ENCODE results near the gene COX8C. TPM values are rescaled to one million over a fixed set of nuclear protein-coding genes. Genes with fewer than 3 reads are reported as not detected.

Gene COX8C
- total RNA-seq (not detected in 2 replicates), polyA plus RNA-seq (0.56 and 1.2 TPM in 2 replicates)

DNA sequence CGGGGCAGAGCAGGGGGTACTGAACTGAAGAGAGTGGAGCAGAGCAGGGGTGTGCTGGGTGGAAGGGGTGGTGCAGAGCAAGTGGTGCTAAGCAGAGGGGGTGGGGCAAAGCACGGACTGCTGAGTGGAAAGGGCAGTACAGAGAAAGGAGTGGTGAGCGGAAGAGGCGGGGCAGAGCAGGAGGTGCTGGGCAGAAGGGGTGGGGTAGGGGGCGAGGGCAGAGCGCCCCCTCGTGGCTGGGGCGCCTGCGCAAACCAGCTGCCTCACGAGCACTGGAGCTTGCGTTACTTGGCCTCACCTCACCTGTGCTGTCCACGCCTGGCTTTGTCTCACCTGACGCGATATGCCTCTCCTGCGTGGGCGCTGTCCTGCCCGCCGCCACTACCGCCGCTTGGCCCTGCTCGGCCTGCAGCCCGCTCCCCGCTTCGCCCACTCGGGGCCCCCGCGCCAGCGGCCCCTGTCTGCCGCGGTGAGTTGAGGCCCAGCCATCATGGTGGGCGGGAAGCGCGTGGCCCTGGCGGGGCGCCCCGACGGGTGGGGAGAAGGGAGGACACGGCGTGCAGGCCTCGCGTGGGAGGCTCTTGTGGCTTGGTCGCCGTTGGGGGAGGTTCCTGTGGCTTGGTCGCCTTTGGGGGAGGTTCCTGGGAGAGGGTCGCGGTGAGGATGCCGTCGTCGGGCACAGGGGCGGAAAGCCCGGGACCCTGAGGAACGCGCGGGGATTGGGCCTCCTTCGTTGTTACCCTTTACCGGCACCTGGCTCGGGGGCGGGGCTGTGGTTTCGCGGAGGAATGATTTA lies at the start of gene COX8C:
COX8C (plus strand) TSS at position 257 of the 796 bp plus-strand sequence; CDS start at position 344, 87 bp downstream.
- H3K9me3 ChIP-seq (ENCODE audit: low read depth): no peaks in the 10 kb centered on the region
- H3K4me3 ChIP-seq: no peak within 1 kb of the TSS
- no peak for DNase-seq (ENCODE audit: low read depth in 1 of 2, low spot score in 1 of 2)
- no peak within 1 kb of the TSS for H3K27ac ChIP-seq
- no peaks in the 10 kb centered on the region for H3K36me3 ChIP-seq
- peaks cover 7% of the 10 kb centered on the region for H3K4me1 ChIP-seq (ENCODE audit: low read depth)
- TF ChIP-seq, protein P1, sequence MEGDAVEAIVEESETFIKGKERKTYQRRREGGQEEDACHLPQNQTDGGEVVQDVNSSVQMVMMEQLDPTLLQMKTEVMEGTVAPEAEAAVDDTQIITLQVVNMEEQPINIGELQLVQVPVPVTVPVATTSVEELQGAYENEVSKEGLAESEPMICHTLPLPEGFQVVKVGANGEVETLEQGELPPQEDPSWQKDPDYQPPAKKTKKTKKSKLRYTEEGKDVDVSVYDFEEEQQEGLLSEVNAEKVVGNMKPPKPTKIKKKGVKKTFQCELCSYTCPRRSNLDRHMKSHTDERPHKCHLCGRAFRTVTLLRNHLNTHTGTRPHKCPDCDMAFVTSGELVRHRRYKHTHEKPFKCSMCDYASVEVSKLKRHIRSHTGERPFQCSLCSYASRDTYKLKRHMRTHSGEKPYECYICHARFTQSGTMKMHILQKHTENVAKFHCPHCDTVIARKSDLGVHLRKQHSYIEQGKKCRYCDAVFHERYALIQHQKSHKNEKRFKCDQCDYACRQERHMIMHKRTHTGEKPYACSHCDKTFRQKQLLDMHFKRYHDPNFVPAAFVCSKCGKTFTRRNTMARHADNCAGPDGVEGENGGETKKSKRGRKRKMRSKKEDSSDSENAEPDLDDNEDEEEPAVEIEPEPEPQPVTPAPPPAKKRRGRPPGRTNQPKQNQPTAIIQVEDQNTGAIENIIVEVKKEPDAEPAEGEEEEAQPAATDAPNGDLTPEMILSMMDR (IDR thresholded peaks at IDR 0.05; ENCODE audit: low read depth, low read length): no peak
- no peaks in the 10 kb centered on the region for H3K27me3 ChIP-seq

DNA sequence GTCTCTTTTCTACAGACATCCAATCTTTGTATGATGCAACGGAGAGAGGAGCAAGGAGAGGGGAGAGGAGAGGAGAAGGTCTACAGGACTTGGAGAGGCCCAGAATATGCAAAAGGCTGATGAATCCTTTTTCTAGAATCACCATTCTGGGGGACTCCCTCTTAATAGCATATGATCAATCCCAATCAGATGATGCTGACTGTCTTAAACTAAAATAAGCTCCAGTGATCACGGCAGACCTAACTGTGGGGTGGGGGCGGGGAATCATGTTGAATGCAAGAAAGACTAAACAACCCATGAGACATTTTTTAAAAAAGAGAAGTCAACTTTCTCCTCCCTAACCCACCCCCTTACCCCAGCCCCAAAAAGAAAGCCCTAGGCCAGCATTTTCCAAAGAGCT lies 47.6 kb upstream of the COX8C start:
- no peak overlapping the region for H3K4me3 ChIP-seq
- no peaks in the 10 kb centered on the region for H3K27me3 ChIP-seq
- no peaks in the 10 kb centered on the region for H3K4me1 ChIP-seq (ENCODE audit: low read depth)
- TF ChIP-seq, protein P1 (IDR thresholded peaks at IDR 0.05; ENCODE audit: low read depth, low read length): no peak
- peak in 1 of 2 donors; percentile 17 for DNase-seq (ENCODE audit: low read depth in 1 of 2, low spot score in 1 of 2)
- H3K9me3 ChIP-seq (ENCODE audit: low read depth): no peaks in the 10 kb centered on the region
- peaks cover 4% of the 10 kb centered on the region for H3K36me3 ChIP-seq
- peak overlapping the region; percentile 19 for H3K27ac ChIP-seq

DNA sequence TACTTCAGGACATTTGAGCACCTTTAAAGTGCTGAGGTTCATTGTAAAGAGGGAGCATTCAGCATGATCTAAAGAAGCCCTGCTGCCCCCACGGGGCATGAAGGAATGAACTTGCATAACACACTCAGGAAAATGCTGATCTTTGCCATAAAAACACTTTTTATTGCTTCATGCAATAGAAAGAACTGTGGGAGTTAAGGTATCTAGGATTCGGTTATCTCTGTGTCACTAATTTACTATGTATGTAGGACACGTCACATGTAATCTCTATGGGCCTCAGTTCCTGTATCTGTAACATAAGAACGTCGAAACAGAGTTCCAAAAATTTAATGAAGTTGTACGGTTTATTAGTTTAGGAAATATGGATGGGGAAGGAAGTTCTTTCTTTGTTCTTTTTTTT lies 47.1 kb upstream of the COX8C start:
- no peak overlapping the region for H3K4me3 ChIP-seq
- no peak overlapping the region for H3K27ac ChIP-seq
- no peaks in the 10 kb centered on the region for H3K27me3 ChIP-seq
- DNase-seq (ENCODE audit: low read depth in 1 of 2, low spot score in 1 of 2): peak in 1 of 2 donors; percentile 68
- TF ChIP-seq, protein P1 (IDR thresholded peaks at IDR 0.05; ENCODE audit: low read depth, low read length): no peak
- peaks cover 2% of the 10 kb centered on the region for H3K36me3 ChIP-seq
- no peaks in the 10 kb centered on the region for H3K4me1 ChIP-seq (ENCODE audit: low read depth)
- no peaks in the 10 kb centered on the region for H3K9me3 ChIP-seq (ENCODE audit: low read depth)

GRCh38 chr14:93301821-93302447 lies 45.0 kb upstream of the COX8C start:
- Histone ChIP-seq H3K4me3 (no peak overlapping the region), H3K27ac (peak overlapping the region; percentile 55), H3K27me3 (no peaks in the 10 kb centered on the region), H3K9me3 (ENCODE audit: low read depth) (no peaks in the 10 kb centered on the region), H3K4me1 (ENCODE audit: low read depth) (peaks cover 9% of the 10 kb centered on the region), H3K36me3 (no peaks in the 10 kb centered on the region)
- TF ChIP-seq, protein P1 (IDR thresholded peaks at IDR 0.05; ENCODE audit: low read depth, low read length): no peak
- peak in 1 of 2 donors; percentile 17 for DNase-seq (ENCODE audit: low read depth in 1 of 2, low spot score in 1 of 2)

DNA sequence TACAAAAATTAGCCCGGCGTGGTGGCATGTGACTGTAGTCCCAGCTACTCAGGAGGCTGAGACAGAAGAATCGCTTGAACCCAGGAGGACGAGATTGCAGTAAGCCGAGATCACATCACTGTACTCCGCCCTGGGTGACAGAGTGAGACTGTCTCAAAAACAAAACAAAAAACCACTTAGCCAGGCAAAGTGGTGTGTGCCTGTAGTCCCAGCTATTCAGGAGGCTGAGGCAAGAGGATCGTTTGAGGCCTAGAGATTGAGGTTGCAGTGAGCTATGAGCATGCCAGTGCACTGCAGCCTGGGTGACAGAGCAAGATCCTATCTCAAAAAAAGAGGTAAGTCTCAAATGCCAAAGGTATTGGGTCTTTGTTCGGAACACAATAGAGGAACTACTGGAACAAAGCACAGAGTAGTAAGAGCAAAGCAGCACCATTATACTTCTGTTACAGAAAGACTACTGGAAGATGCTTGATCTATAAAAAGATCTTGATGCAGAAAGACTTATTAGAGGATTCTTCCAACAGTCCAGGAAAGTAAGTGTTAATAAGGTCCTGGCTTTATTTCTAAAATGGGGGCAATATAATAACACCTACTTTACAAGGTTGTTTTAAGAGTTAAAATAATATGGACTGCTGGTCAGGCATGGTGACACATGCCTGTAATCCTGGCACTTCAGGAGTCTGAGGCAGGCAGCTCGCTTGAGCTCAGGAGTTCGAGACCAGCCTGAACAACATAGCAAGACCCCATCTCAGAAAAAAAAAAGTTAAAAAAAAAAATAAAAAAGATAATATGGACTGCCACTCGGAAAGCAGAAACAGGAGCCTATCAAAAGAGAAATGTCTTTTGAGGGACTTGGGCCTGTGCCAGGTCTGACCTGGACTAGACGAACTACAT lies 44.0 kb upstream of the COX8C start:
- TF ChIP-seq, protein P1 (IDR thresholded peaks at IDR 0.05; ENCODE audit: low read depth, low read length): no peak
- Histone ChIP-seq H3K9me3 (ENCODE audit: low read depth) (no peaks in the 10 kb centered on the region), H3K4me3 (no peak overlapping the region), H3K4me1 (ENCODE audit: low read depth) (peaks cover 9% of the 10 kb centered on the region), H3K27ac (no peak overlapping the region), H3K36me3 (no peaks in the 10 kb centered on the region), H3K27me3 (no peaks in the 10 kb centered on the region)
- no peak for DNase-seq (ENCODE audit: low read depth in 1 of 2, low spot score in 1 of 2)

All from cardiac muscle cell (in vitro differentiated cells and primary cell).